ENCODE data around the gene ITGAL. TPM values are rescaled to one million over a fixed set of nuclear protein-coding genes. Genes with fewer than 3 reads are reported as not detected.

Gene ITGAL
- total RNA-seq, 2 experiments from 2014 or later = 458 to 471 TPM

DNA sequence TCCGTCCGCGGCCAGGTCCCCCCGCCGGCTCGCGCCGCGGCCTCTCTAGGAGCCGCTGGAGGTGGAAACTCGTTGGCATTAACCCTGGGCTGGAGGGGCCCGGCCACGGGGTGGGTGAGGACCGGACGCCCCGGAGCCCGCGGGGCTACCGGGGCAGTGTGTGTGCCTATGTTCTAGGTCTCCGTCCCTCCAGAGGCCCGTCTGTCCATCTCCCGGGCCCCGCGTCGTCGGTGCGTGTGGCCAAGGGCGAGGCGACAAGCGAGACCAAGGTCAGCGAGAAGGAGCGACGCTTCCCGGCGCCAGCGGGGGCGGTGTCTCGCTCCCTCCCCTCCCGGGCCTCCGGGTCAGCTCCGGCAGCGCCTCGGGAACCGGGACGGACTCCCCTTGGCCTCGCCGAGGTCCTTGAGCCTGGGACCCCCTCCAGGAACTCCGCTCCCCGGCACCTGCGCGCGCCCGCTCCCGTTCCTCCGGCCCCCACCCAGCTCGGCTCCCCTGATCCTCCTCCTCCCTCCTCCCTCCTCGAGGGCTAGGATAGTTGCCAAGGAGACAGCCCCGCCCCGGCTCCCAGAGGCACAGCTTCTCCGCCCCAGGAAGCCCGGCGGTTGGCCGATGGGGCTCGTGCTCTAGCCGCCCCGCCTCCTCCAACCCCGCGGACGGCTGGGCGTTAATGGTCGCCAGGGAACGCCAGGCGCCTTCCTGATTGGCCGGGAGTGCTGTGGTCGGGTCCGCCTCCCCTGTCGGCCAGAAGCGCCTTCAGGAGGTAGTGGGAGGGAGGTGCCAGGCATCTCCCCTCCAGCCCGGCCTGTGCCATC is 54.5 kb downstream of the ITGAL start:
- peak overlapping the region; percentile 75 for H3K27ac Mint-ChIP-seq
- CTCF ChIA-PET = interaction anchor here (0.8 to 1.6 kb wide), 6 partner anchors 9 to 97 kb away, joined by 3 to 7 read pairs (median 4); partner anchors contain the start of gene DCTPP1
- ATAC-seq = peak; percentile 90

DNA sequence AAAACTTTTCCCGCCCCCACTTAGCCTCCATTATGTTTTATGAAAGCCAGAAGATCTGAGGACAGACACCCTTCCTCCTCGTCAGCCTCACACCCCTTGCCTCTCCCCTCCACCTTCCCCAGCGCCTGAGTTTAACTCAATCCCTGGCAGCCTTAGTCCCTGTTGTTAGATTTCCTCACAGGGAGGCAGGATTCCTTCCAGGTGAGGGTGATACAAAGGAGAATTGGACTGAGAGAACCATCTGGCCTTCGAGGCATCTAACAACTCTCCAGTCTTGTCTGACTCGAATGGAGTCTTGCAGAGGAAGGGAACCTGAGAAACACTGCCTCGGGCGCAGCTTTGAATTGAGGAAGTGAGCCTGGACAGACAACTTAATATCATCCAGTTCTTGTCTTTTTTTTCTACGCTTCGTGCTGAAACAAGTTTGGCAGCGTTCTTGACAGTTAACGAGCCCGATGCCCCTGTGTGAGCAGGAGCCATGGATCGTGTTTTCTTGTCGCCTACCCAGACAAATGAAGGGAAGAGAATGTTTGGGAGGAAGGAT is 55.2 kb downstream of the ITGAL start:
- Mint-ChIP-seq H3K4me3 (peak overlapping the region; percentile 73), H3K36me3 (ENCODE audit: low read depth) (peaks cover 17% of the 10 kb centered on the region), H3K9me3 (ENCODE audit: insufficient read depth) (no peaks in the 10 kb centered on the region), H3K27me3 (ENCODE audit: low read depth) (no peaks in the 10 kb centered on the region), H3K4me1 (ENCODE audit: low read depth) (peaks cover 32% of the 10 kb centered on the region), H3K27ac (peak overlapping the region; percentile 75)
- ChIA-PET POLR2A (interaction anchor here (0.6 to 1.3 kb wide), 5 partner anchors 8 to 98 kb away, joined by 3 to 6 read pairs (median 3); partner anchors contain the start of genes DCTPP1, ZNF747 and ZNF785), CTCF (interaction anchor here (0.8 to 2.6 kb wide), 9 partner anchors 8 to 98 kb away, joined by 3 to 11 read pairs (median 5); partner anchors contain the start of genes DCTPP1 and ZNF764)
- no peak for DNase-seq
- ATAC-seq = peak; percentile 2

More for the DNA sequence above, 54.5 kb downstream of the ITGAL start:
- peaks cover 32% of the 10 kb centered on the region for H3K4me1 Mint-ChIP-seq (ENCODE audit: low read depth)
- peaks cover 21% of the 10 kb centered on the region for H3K36me3 Mint-ChIP-seq (ENCODE audit: low read depth)
- H3K4me3 Mint-ChIP-seq = peak overlapping the region; percentile 73
- POLR2A ChIA-PET = interaction anchor here (0.6 to 1.3 kb wide), 6 partner anchors 9 to 97 kb away, joined by 3 to 6 read pairs (median 4); partner anchors contain the start of genes DCTPP1, ZNF747 and ZNF785
- DNase-seq = peak; percentile 97
- H3K27me3 Mint-ChIP-seq (ENCODE audit: low read depth) = no peaks in the 10 kb centered on the region
- H3K9me3 Mint-ChIP-seq (ENCODE audit: insufficient read depth) = no peaks in the 10 kb centered on the region

DNA sequence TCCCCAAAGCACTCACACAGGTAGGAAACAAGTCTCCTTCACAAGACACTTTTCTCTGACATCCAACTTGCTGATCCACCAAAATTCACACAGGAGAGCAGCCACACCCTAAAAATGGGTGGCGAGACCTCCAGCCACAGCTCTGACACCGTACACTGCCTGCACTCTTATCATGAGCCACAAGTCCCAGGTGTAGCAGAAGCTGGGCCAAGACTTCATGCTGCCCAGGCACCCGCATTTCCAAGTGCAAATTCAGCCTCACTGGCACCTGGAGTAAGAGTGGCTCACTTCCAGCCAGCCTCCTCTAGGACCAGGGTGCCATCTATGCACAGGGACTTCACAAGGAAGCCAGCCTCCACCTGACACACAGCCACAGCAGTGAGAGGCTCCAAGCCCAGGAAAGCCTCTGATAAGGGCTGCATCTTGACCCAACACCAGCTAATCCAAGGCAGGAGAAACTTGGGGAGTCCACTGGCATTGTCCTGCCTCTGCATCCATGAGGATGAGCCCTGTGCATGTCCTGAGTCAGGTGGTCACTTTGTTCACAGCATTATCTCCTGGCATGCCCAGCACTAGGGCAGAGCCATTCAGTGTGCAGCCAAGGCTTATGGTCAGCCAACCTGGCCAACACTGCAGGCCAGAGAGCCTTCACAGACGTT is 56.4 kb downstream of the ITGAL start:
- H3K9me3 Mint-ChIP-seq (ENCODE audit: insufficient read depth) = no peaks in the 10 kb centered on the region
- no peaks in the 10 kb centered on the region for H3K27me3 Mint-ChIP-seq (ENCODE audit: low read depth)
- peak overlapping the region; percentile 25 for H3K4me3 Mint-ChIP-seq
- H3K4me1 Mint-ChIP-seq (ENCODE audit: low read depth) = peaks cover 37% of the 10 kb centered on the region
- H3K36me3 Mint-ChIP-seq (ENCODE audit: low read depth) = peaks cover 19% of the 10 kb centered on the region
- no peak overlapping the region for H3K27ac Mint-ChIP-seq
- DNase-seq = no peak
- POLR2A ChIA-PET = interaction anchor here (0.9 to 1.2 kb wide), 3 partner anchors 14 to 44 kb away, joined by 3 read pairs; no protein-coding TSS in a partner anchor
- ATAC-seq = no peak
- CTCF ChIA-PET = interaction anchor here (1.1 to 2.6 kb wide), 3 partner anchors 29 to 99 kb away, joined by 5 to 11 read pairs (median 6); partner anchors contain the start of genes DCTPP1 and ZNF764

DNA sequence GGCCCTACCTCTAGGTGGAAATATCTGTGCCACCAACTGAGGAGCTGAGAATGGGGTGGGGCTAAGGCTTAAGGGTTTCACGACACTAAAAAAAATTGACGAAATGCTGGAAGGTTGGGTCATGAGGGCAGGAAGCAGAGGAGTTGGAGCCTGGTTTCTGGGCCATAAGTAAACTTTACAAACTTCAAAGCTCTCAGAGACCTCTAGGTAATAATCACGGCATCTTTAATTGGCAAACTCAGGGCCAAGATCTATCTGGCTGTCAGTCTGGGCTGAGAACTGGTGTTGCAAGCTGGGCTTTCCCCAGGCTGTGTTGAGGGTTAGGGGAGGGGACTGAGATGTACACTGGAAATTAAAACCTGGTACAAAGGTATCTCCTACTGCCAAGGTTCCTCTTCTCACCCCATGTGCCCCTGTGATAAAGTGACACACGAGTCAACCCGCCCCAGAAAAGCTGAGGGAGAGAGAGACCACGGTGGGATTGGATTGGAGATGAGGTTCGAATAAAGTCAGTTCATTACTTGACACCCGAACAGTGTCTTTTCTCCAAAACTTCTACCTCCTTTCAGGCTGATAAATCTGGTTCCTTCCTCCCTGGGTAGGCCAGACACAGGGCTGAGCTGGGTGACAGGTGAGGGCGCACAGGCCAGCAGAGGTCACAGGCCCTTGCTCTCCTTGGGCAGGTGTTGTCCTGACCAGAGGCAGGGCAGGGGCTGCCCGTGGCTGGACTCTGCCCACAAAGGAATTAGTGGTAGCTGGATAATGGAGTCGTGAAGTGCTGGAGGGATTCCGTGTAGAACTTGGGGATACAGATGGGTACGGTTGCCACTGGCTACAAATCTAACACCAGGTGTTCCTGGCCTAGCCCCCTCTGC is 57.9 kb downstream of the ITGAL start:
- H3K27ac Mint-ChIP-seq = peak overlapping the region; percentile 8
- ATAC-seq (no peak), DNase-seq (no peak)
- ChIA-PET POLR2A (interaction anchor here (0.6 to 0.9 kb wide), 2 partner anchors 42 to 56 kb away, joined by 3 read pairs; partner anchors contain the start of gene ZNF688), CTCF (interaction anchor here (0.6 to 2.6 kb wide), 3 partner anchors 68 to 100 kb away, joined by 3 to 11 read pairs (median 3); partner anchors contain the start of gene DCTPP1)
- H3K4me3 Mint-ChIP-seq = no peak overlapping the region
- peaks cover 16% of the 10 kb centered on the region for H3K36me3 Mint-ChIP-seq (ENCODE audit: low read depth)
- peaks cover 37% of the 10 kb centered on the region for H3K4me1 Mint-ChIP-seq (ENCODE audit: low read depth)
- H3K9me3 Mint-ChIP-seq (ENCODE audit: insufficient read depth) = no peaks in the 10 kb centered on the region
- H3K27me3 Mint-ChIP-seq (ENCODE audit: low read depth) = no peaks in the 10 kb centered on the region

DNA sequence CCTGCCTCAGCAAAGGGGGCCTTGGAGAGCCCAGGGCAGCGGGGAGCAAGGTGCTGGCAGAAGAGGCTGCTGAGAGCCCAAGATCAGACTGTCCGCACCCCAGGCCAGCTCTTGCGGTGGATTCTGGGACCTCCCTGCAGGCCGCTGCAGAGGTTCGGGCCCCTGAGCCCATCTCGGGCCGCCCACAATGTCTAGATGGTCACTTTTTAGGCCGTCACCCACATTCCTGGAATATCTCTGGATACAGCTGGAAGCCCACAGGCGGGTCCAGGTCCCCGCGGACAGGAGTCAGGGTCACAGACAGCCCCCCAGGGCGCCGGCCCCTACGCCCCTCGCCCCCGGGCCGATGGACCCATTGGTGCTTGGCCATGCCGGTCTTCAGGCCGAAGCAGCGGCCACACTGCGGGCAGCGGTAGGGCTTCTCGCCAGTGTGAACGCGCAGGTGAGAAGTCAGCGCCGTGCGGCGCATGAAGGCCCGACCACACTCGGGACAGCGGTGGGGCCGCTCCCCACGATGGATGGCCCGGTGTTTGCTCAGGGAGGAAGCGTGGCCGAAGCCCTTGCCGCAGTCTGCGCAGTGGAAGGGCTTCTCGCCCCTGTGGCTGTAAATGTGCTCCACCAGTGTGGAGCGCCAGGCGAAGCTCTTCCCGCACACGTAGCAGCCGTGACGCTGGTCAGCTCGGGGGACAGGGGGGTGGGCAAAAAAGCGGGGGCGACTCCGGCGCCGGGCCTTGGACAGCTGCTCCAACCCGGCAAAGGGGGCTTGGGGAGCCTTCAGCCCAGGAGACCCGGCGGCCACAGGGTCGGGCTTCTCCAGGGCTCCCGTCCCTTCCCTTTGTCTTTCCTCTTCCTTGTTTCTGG is 60.0 kb downstream of the ITGAL start:
- CTCF ChIA-PET = no interaction called here
- no peaks in the 10 kb centered on the region for H3K9me3 Mint-ChIP-seq (ENCODE audit: insufficient read depth)
- no peak overlapping the region for H3K27ac Mint-ChIP-seq
- POLR2A ChIA-PET = interaction anchor here (4.3 kb wide), 1 partner anchor 25 kb away, joined by 80 read pairs; the partner anchor contains the start of gene ZNF764
- no peak for ATAC-seq
- peaks cover 46% of the 10 kb centered on the region for H3K4me1 Mint-ChIP-seq (ENCODE audit: low read depth)
- no peak for DNase-seq
- no peaks in the 10 kb centered on the region for H3K27me3 Mint-ChIP-seq (ENCODE audit: low read depth)
- H3K36me3 Mint-ChIP-seq (ENCODE audit: low read depth) = peaks cover 27% of the 10 kb centered on the region
- H3K4me3 Mint-ChIP-seq = no peak overlapping the region

DNA sequence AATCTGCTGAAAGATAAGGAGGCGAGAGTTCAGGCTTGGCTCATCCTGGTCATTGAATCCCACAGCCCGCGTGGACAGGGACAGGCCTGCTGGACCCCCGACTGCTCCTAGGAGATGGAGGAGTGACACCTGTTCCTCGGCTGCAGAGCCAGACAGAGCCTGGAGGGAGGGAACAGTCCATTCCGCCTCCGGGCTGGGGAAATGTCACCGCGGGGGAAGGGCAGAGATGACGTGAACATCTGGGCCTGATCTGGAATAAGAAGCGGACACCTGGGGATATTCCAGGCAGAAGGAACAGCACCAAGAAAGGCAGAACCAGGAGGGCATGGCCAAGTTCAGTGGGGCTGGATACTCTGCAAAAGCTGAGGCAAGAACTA is 60.6 kb downstream of the ITGAL start:
- H3K27ac Mint-ChIP-seq = peak overlapping the region; percentile 61
- H3K4me3 Mint-ChIP-seq = peak overlapping the region; percentile 68
- H3K4me1 Mint-ChIP-seq (ENCODE audit: low read depth) = peaks cover 45% of the 10 kb centered on the region
- H3K27me3 Mint-ChIP-seq (ENCODE audit: low read depth) = no peaks in the 10 kb centered on the region
- H3K9me3 Mint-ChIP-seq (ENCODE audit: insufficient read depth) = no peaks in the 10 kb centered on the region
- ChIA-PET CTCF (interaction anchor here (0.6 to 4.2 kb wide), 4 partner anchors 24 to 121 kb away, joined by 3 to 76 read pairs (median 43); partner anchors contain the start of genes DCTPP1 and ZNF764), POLR2A (interaction anchor here (1.3 to 4.3 kb wide), 3 partner anchors 25 to 118 kb away, joined by 5 to 80 read pairs (median 19); partner anchors contain the start of genes PRR14, ZNF764 and ZNF785)
- ATAC-seq = no peak
- DNase-seq = no peak
- H3K36me3 Mint-ChIP-seq (ENCODE audit: low read depth) = peaks cover 30% of the 10 kb centered on the region

DNA sequence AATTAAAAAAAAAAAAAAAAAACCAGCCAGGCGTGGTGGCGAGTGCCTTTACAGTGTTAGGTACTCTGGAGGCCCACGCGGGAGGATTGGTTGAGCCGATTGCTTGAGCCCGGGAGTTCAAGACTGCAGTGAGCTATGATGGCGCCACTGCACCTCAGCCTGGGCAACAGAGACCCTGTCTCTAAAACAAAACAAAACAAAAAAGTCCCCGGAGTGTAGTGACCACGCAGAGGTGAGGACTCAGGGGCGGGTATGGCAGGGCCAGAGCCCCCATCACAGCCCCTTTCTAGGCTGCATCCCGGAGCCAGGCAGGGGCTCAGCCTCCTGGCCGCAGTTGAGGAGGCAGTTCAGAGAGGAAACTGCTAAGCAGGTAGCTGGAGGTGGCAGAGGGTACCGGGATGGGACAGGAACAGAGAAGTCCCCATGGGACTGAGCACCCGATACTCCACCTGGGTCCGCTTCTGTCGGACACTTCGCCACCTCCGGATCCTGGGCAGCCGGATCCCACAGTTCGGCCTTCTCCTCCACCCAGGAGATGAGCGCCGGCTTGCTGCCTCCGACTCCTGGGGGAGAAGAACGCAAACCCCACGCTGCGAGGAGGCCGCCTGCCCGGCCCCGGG is 61.3 kb downstream of the ITGAL start:
- H3K36me3 Mint-ChIP-seq (ENCODE audit: low read depth) = peaks cover 30% of the 10 kb centered on the region
- ATAC-seq (peak; percentile 9), DNase-seq (peak; percentile 42)
- POLR2A ChIA-PET = interaction anchor here (0.6 to 4.3 kb wide), 14 partner anchors 10 to 125 kb away, joined by 3 to 80 read pairs (median 6); partner anchors contain the start of genes DCTPP1, PRR14, ZNF688 and ZNF689
- H3K9me3 Mint-ChIP-seq (ENCODE audit: insufficient read depth) = no peaks in the 10 kb centered on the region
- CTCF ChIA-PET = interaction anchor here (0.6 to 4.5 kb wide), 12 partner anchors 17 to 132 kb away, joined by 3 to 76 read pairs (median 6); partner anchors contain the start of genes DCTPP1, ZNF689 and ZNF764
- H3K4me3 Mint-ChIP-seq = peak overlapping the region; percentile 85
- peaks cover 43% of the 10 kb centered on the region for H3K4me1 Mint-ChIP-seq (ENCODE audit: low read depth)
- H3K27ac Mint-ChIP-seq = peak overlapping the region; percentile 95
- H3K27me3 Mint-ChIP-seq (ENCODE audit: low read depth) = no peaks in the 10 kb centered on the region

DNA sequence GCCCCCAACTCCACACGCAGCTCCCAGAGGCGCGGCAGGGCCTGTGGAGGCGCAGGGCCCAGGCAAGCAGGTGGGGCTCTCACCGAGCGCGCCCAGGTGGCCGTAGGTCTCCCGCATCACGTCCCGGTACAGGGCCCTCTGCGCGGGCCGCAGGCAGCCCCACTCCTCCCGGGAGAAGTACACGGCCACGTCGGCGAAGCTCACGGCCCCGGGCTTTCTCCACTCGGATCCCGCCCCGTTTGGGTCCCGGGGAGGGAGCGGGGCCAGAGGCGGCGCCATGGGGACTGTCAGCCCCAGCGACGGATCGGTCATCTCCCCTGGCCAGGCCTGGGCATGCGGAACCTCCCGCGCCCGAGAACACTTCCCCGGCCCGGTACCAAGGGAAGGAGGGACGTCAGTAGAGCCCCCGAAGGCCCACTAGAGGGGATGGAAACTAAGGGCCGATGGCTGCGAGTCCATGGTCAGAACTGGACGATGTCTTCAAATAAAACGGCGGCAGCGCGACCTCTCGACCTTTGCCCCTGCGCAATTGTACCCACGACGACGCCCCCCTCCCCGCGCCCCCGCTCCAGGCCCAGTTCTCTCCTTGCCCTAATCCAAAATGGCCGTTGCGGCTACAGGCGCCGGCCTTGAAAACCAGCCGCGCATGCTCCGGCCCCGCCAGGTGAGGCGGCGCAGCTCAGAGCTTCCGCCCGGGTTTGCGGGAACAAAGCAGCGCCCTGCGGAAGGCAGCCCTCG is 62.0 kb downstream of the ITGAL start, which contains the start of gene ZNF747:
Gene ZNF747, minus strand, starts transcription at position 491 of the 738 bp plus-strand sequence. Its CDS starts 179 bp downstream, at position 312.
- H3K36me3 Mint-ChIP-seq (ENCODE audit: low read depth) = peaks cover 30% of the 10 kb centered on the region
- peaks cover 42% of the 10 kb centered on the region for H3K4me1 Mint-ChIP-seq (ENCODE audit: low read depth)
- ATAC-seq = peak; percentile 83
- POLR2A ChIA-PET = interaction anchor here (0.6 to 4.3 kb wide), 31 partner anchors 7 to 162 kb away, joined by 3 to 80 read pairs (median 5); partner anchors contain the start of genes DCTPP1, ITGAL, PRR14 and ZNF688
- no peaks in the 10 kb centered on the region for H3K27me3 Mint-ChIP-seq (ENCODE audit: low read depth)
- H3K4me3 Mint-ChIP-seq = peak within 1 kb of the TSS; percentile 85
- no peaks in the 10 kb centered on the region for H3K9me3 Mint-ChIP-seq (ENCODE audit: insufficient read depth)
- CTCF ChIA-PET = interaction anchor here (0.7 to 4.5 kb wide), 28 partner anchors 7 to 159 kb away, joined by 3 to 76 read pairs (median 6); partner anchors contain the start of genes DCTPP1, PRR14, ZNF688 and ZNF689
- DNase-seq = peak; percentile 94
- peak within 1 kb of the TSS; percentile 95 for H3K27ac Mint-ChIP-seq
